ENCODE data around the gene LAMA2.

GRCh38 chr6:129454488-129454887 lies 571.5 kb downstream of the LAMA2 start:
- TF ChIP-seq CTCF (conservative IDR thresholded peaks at IDR 0.05; ENCODE audit: low read depth in 2 of 2), result no peak
- no peak for TF ChIP-seq POLR2AphosphoS5 (IDR thresholded peaks at IDR 0.05; ENCODE audit: low read depth)
- TF ChIP-seq ZNF462 (CRISPR knock-in tag; IDR thresholded peaks at IDR 0.05), result no peak
- TF ChIP-seq EZH2 (IDR thresholded peaks at IDR 0.05; ENCODE audit: low read depth, unreplicated experiment), result no peak
- no peak for TF ChIP-seq REST (IDR thresholded peaks at IDR 0.05; ENCODE audit: unreplicated experiment)
- TF ChIP-seq EZH2phosphoT487 (IDR thresholded peaks at IDR 0.05; ENCODE audit: unreplicated experiment), result no peak
- TF ChIP-seq JUNB (IDR thresholded peaks at IDR 0.05; ENCODE audit: unreplicated experiment), result no peak
- no peak for TF ChIP-seq STAT1 (IDR thresholded peaks at IDR 0.05; ENCODE audit: unreplicated experiment)
- TF ChIP-seq ZNF331 (CRISPR knock-in tag; IDR thresholded peaks at IDR 0.05; ENCODE audit: low read depth), result no peak
- TF ChIP-seq CREB1 (CRISPR knock-in tag; IDR thresholded peaks at IDR 0.05; ENCODE audit: low read depth), result no peak
